Measurements from ENCODE around the gene RNF152.

DNA sequence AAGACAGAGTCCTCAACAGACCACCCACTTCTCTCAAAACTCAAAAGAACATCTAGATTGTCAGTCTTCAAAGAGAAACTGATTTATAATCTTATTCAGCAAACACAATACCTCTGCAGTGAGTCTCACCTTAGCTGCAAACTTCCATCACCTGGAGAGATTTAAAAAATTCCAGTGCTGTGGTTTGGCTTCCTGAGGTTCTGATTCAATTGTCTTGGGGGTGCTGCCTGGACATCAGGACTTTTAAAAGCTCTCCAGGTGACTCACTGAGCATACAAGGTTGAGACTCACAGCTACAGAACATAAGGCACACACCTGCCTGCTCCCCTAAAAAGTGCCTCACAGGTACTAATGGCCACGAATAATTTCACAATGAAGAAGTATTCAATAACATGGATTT lies 40.3 kb downstream of the RNF152 start:
- TF ChIP-seq EP300 (IDR thresholded peaks at IDR 0.05; ENCODE audit: borderline replicate concordance in 1 of 2, low read depth in 1 of 2, low read length in 1 of 2) (no peak), CTCF (IDR thresholded peaks at IDR 0.05) (no peak), POLR2AphosphoS5 (IDR thresholded peaks at IDR 0.05; ENCODE audit: low read depth, low read length) (no peak), TCF12 (IDR thresholded peaks at IDR 0.05) (no peak), RCOR1 (IDR thresholded peaks at IDR 0.05; ENCODE audit: low read length) (no peak), FOXJ3 (CRISPR knock-in tag; IDR thresholded peaks at IDR 0.05) (no peak)
